ENCODE data around the gene KLHL13. TPM values are rescaled to one million over a fixed set of nuclear protein-coding genes. Genes with fewer than 3 reads are reported as not detected.

KLHL13 gene
- total RNA-seq, 4 donors from 2014 or later: 14.2 to 32.6 (median 21.8) TPM

DNA sequence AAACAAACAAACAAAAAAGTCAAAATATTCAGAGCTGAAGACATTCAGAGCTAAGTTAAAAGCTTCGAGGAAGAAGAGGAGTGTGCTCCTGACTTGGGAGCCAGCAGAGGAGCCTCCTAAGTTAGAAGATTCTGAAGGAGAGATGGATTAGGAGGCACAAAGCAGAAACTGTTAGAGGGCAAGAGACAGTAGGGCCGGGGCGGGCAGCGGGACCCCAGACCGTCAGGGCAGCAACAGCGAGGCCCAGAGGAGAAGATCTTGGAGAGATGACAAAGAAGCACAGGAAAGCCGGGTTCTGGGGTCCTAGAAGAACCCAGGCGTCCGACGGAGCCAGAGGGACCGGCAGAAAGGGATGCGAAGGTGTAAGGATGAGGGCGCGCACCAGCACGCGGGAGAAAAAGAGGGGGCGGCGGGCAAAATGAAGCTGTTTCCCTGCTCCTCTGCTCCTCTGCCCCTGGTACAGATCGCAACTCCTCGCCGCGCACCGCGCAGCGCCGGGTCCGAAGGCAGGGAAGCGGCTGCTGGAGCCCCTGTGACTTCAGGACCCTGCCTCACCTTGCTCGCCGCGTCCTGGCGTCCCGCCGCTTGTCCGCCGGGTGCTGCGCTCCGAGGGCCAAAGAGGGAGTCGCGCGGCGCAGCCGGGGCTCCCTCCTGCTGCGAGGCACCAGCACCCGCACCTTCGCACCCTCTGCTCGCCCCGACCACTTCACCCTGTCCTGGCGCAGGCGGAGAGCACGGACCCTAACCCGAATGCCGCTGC, 477 bp downstream of the KLHL13 start:
- 0 to 2% methylated on average over 9 to 22 of the region's 53 CpGs for WGBS, 2 donors (ENCODE audit: low coverage in 1 of 2)
- peaks cover 0 to 7% (median 0%) of the 10 kb centered on the region in 3 donors for H3K4me1 ChIP-seq
- peak; percentile 57 for ATAC-seq
- no peaks in the 10 kb centered on the region for H3K9me3 ChIP-seq
- TF ChIP-seq, protein P1, sequence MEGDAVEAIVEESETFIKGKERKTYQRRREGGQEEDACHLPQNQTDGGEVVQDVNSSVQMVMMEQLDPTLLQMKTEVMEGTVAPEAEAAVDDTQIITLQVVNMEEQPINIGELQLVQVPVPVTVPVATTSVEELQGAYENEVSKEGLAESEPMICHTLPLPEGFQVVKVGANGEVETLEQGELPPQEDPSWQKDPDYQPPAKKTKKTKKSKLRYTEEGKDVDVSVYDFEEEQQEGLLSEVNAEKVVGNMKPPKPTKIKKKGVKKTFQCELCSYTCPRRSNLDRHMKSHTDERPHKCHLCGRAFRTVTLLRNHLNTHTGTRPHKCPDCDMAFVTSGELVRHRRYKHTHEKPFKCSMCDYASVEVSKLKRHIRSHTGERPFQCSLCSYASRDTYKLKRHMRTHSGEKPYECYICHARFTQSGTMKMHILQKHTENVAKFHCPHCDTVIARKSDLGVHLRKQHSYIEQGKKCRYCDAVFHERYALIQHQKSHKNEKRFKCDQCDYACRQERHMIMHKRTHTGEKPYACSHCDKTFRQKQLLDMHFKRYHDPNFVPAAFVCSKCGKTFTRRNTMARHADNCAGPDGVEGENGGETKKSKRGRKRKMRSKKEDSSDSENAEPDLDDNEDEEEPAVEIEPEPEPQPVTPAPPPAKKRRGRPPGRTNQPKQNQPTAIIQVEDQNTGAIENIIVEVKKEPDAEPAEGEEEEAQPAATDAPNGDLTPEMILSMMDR (IDR thresholded peaks at IDR 0.05): peak in 1 of 4 experiments; percentile 7
- no peak for TF ChIP-seq POLR2A (IDR thresholded peaks at IDR 0.05)
- peak overlapping the region; percentile 69 to 74 for H3K4me3 ChIP-seq
- H3K27me3 ChIP-seq: no peaks in the 10 kb centered on the region
- H3K36me3 ChIP-seq: no peaks in the 10 kb centered on the region
- H3K27ac ChIP-seq: peak overlapping the region; percentile 63 to 86 (median 80)

DNA sequence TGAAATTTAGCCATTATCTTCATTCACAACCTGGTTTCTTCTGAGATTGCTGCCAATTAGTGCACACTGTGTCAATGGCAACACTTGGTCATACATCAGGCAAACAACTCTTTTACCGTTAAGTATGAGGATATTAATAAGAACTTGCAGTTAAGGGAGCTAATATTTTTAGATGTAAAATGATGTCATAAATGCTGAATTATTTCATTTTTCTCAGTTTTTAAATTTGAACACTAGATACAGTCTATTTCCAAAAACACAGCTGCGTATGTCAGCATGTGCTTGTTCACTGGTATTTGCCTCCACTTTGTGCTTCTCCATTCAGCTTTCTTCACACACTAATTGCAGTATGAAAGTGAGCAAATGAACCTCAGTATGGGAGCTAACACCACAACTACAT, 1.6 kb downstream of the KLHL13 start:
- peak overlapping the region; percentile 69 to 74 for H3K4me3 ChIP-seq
- TF ChIP-seq POLR2AphosphoS5 (IDR thresholded peaks at IDR 0.05) (no peak), POLR2A (IDR thresholded peaks at IDR 0.05) (no peak), EP300 (IDR thresholded peaks at IDR 0.05) (no peak)
- TF ChIP-seq, protein P1 (IDR thresholded peaks at IDR 0.05): no peak

DNA sequence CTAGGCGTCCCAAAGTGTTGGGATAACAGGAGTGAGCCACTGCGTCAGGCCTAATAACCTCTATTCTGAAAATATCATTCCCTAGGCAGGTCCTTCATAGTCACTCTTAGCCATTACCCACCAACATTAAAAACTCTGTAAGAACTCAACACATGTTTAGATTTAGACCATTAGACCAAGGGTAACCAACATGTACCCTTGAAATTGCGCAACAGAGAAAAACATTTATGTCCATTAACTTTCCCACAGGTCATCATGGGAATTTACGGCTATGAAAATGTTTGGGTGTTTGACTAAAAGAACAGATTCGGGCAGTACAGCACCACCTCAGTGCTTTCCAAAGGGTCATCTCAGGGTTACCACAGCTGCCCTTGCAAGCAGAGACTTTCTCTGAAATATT, 7.5 kb downstream of the KLHL13 start:
- Histone ChIP-seq H3K27me3 (no peaks in the 10 kb centered on the region), H3K36me3 (no peaks in the 10 kb centered on the region), H3K4me1 (no peaks in the 10 kb centered on the region), H3K27ac (no peak overlapping the region), H3K4me3 (no peak overlapping the region), H3K9me3 (no peaks in the 10 kb centered on the region)
- WGBS, 2 donors (ENCODE audit: low coverage in 1 of 2): 76 to 88% methylated on average over 4 to 5 of the region's 5 CpGs
- ATAC-seq: no peak
- TF ChIP-seq EP300 (IDR thresholded peaks at IDR 0.05): no peak
- no peak for TF ChIP-seq POLR2AphosphoS5 (IDR thresholded peaks at IDR 0.05)
- TF ChIP-seq POLR2A (IDR thresholded peaks at IDR 0.05): no peak
- TF ChIP-seq, protein P1 (IDR thresholded peaks at IDR 0.05): no peak

More for the DNA sequence above, 1.6 kb downstream of the KLHL13 start:
- Histone ChIP-seq H3K9me3 (no peaks in the 10 kb centered on the region), H3K27me3 (no peaks in the 10 kb centered on the region), H3K27ac (peak overlapping the region in 2 of 4 donors; percentile 82 to 86), H3K4me1 (peaks cover 0 to 7% (median 0%) of the 10 kb centered on the region in 3 donors), H3K36me3 (no peaks in the 10 kb centered on the region)
- ATAC-seq: no peak
- WGBS, 2 donors (ENCODE audit: low coverage in 1 of 2): 39 to 44% methylated on average over 2 of the region's 2 CpGs

DNA sequence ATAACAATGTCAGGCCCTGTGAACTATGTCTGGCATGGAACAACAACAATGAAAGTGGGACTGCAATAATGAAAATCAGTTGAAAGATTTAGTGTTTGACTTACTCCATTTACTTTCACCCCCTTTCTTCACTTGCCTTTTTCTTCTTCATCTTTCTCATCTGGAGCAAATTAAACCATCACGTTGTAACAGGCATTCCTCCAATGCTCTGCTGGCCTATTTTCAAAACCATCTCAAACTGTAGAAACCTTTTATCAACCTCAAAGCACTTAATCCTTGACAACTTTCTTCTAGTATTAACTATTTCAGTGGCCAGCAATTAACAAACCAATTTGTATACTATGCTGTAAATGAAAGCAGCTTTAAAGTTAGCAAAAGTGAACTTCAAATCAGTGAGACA, 8.3 kb downstream of the KLHL13 start:
- TF ChIP-seq, protein P1 (IDR thresholded peaks at IDR 0.05): no peak
- TF ChIP-seq POLR2AphosphoS5 (IDR thresholded peaks at IDR 0.05) (no peak), POLR2A (IDR thresholded peaks at IDR 0.05) (no peak), EP300 (IDR thresholded peaks at IDR 0.05) (no peak)
- no peak overlapping the region for H3K27ac ChIP-seq
- no peaks in the 10 kb centered on the region for H3K4me1 ChIP-seq
- no peaks in the 10 kb centered on the region for H3K36me3 ChIP-seq
- WGBS, 2 donors (ENCODE audit: low coverage in 1 of 2): 0 to 29% methylated on average over 1 of the region's 1 CpG
- no peaks in the 10 kb centered on the region for H3K9me3 ChIP-seq
- no peak for ATAC-seq
- no peaks in the 10 kb centered on the region for H3K27me3 ChIP-seq
- H3K4me3 ChIP-seq: no peak overlapping the region

DNA sequence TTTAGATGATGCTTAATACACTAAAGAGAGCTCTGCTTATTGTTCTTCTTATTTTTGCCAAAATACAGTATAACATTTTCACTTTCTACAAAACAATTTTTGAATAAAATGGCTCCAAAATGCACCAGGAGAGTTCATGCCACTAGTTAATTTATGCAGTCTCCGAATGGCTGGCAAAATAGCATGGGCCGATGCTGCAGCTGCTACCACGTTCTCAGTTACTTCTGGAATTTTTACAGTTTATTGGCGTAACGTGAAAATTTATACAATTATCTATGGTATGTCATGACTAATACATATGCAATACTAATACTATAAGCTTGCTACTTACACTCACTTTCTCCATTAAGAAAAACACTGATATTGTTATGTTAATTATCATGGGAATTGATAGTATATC, 16.5 kb downstream of the KLHL13 start:
- no peak overlapping the region for H3K27ac ChIP-seq
- TF ChIP-seq POLR2AphosphoS5 (IDR thresholded peaks at IDR 0.05) (no peak), POLR2A (IDR thresholded peaks at IDR 0.05) (no peak), EP300 (IDR thresholded peaks at IDR 0.05) (no peak)
- TF ChIP-seq, protein P1 (IDR thresholded peaks at IDR 0.05): no peak
- 84 to 86% methylated on average over 5 of the region's 5 CpGs for WGBS, 2 donors (ENCODE audit: low coverage in 1 of 2)
- ATAC-seq: no peak
- no peaks in the 10 kb centered on the region for H3K9me3 ChIP-seq
- H3K36me3 ChIP-seq: no peaks in the 10 kb centered on the region
- H3K27me3 ChIP-seq: no peaks in the 10 kb centered on the region
- H3K4me3 ChIP-seq: no peak overlapping the region
- H3K4me1 ChIP-seq: no peaks in the 10 kb centered on the region

All from gastroesophageal sphincter (tissue), 4 donors.